ENCODE data around the gene CGRRF1.
A peak's percentile ranks its signal among the peaks of the same experiment; 100 is the strongest.

The CGRRF1 gene

DNA sequence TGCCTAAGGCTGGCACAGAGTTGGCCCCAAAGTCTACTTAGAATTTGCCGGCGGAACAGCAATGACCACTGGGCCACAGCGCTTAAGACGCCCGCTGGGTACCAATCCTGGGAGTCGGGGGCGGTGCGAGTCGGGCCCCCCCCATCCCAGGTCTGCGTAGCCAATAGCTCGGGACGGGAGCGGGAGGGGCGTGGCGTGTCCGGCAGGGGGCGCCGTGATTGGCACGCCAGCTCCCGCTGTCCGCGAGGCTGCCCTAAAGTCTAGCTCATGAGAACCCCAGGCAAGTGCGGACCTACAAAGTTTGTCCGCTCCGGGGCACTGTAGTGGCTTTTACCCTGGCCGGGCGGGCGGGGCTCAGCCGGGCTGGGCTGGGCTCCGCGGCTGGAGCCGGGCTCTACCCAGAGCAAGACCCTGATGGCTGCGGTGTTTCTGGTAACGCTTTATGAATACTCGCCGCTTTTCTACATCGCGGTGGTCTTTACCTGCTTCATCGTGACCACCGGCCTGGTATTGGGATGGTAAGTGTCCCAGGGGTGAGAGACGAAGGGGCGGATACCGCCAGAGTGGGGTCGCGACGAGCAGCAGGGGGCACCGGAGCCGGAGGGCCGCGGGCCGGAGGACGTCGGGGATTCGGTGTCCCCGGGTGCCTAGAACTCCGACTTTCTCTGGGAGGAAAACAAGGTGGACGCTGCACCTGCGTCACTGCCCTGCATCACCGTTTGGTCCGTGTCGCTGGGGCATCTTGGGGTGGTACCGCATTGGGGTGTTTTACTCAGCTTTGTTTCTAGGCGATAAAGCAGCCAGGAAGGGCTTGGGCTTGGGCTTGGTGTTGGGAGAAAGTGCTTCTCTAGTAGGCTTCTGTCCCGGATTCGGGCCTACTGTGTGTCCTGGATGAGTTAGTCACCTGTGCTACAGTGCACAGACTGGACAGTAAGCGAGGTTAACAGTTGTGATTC lies at the start of gene CGRRF1:
Gene CGRRF1, plus strand, starts transcription at position 361 of the 956 bp plus-strand sequence. Its CDS starts 54 bp downstream, at position 415.
- DNase-seq, result peak; percentile 98
- TF ChIP-seq GATA1 (IDR thresholded peaks at IDR 0.05; ENCODE audit: low read depth, low read length) (no peak), POLR2A (IDR thresholded peaks at IDR 0.05; ENCODE audit: low read length) (peak; percentile 72)

DNA sequence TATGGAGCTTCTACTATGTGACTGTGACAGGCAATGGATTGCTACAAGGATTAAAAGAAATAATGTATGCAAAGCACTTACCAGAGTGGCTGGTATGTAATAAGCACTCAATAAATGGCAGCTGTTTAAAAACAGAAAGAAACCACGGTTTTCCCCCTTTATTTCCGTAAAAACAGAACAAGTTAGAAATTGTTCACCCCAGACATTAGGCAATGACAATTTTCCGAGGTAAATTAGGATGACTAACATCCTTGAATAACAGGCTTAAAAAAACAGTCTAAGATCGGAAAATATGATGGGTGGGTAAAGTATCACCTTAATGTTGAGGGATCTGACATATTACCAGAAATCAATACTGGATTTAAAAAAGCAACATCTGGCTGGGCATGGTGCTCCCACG lies 47.7 kb upstream of the CGRRF1 start:
- no peak for DNase-seq
- TF ChIP-seq POLR2A (IDR thresholded peaks at IDR 0.05; ENCODE audit: low read length), result no peak
- TF ChIP-seq GATA1 (IDR thresholded peaks at IDR 0.05; ENCODE audit: low read depth, low read length), result no peak

DNA sequence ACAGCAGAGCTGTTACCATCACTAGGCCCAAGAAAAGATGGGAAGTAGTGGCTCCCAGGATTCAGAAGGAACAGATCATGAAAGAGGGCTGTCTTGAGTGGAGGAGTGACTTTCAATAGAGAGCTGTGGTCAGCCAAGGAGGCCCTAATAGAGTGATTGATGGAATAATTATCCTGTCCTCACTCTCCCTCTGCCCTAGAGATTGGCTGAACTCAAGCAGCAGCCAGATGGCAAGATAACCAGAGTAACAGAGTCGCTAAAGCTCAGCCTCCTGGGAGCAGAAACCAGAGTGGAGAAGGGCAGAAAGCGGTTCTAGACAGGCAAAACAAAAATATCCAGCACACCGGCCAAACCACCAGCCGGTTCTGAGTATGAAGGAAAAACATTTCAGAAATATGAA lies 44.1 kb upstream of the CGRRF1 start:
- no peak for DNase-seq
- TF ChIP-seq POLR2A (IDR thresholded peaks at IDR 0.05; ENCODE audit: low read length) (no peak), GATA1 (IDR thresholded peaks at IDR 0.05; ENCODE audit: low read depth, low read length) (no peak)

GRCh38 chr14:54467280-54467679 lies 42.4 kb upstream of the CGRRF1 start:
- TF ChIP-seq GATA1 (IDR thresholded peaks at IDR 0.05; ENCODE audit: low read depth, low read length) (no peak), POLR2A (IDR thresholded peaks at IDR 0.05; ENCODE audit: low read length) (no peak)
- DNase-seq, result peak in 1 of 2 experiments; percentile 7

DNA sequence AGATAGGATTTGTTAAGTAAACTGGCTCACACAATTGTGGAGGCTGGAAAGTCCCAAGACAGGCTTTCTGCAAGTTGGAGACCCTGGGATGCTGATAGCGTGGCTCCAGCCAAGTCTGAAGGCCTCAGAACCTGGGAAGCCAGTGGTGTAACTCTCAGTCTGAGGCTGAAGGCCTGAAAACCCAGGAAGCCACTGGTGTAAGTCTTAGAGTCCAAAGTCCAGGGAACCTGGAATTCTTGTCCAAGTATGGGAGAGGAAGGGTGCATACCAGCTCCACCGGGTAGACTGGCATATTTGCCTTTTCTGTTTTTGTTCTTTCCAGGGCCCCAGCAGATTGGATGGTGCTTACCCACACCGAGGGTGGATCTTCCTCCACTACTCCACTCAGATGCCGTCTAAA lies 39.0 kb upstream of the CGRRF1 start:
- DNase-seq, result no peak
- no peak for TF ChIP-seq POLR2A (IDR thresholded peaks at IDR 0.05; ENCODE audit: low read length)
- no peak for TF ChIP-seq GATA1 (IDR thresholded peaks at IDR 0.05; ENCODE audit: low read depth, low read length)

DNA sequence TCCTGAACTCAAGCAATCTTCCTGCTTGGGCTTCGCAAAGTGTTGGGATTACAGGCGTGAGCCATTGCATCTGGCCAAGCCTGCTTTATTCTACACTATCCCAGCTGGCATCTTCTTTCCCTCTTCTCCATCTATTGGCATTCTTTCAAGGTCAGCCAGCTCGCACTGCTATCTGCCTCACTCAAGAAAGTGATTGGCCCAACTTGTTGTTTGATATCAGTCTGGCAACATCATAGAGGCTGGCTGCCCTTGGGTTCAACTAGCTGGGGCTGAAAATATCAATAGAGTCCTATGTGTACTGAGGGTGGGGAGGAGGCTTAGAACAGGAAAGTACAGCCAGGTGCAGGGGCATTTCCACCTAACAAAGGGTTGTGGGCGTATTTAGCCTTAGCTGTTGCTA lies 38.1 kb upstream of the CGRRF1 start:
- no peak for TF ChIP-seq POLR2A (IDR thresholded peaks at IDR 0.05; ENCODE audit: low read length)
- TF ChIP-seq GATA1 (IDR thresholded peaks at IDR 0.05; ENCODE audit: low read depth, low read length), result no peak
- no peak for DNase-seq

DNA sequence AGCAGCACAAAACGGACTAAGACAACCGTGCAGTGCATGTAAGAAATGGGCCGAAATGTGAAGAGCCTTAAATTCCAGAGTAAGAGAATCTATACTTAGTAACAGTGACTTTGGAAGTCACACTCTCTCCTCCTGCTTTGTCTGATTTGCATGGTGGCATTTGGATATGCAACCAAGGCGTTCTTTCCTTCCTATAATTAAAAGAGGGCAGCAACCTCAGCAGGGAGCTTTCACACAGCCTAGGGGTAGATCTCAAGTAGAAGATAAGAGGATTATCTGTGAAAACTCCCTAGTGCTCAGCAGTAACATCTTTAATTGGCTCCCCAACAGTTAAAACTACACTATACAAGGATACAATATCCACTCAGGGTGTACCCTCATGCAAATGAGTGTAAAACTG lies 37.4 kb upstream of the CGRRF1 start:
- TF ChIP-seq POLR2A (IDR thresholded peaks at IDR 0.05; ENCODE audit: low read length) (no peak), GATA1 (IDR thresholded peaks at IDR 0.05; ENCODE audit: low read depth, low read length) (no peak)
- no peak for DNase-seq

DNA sequence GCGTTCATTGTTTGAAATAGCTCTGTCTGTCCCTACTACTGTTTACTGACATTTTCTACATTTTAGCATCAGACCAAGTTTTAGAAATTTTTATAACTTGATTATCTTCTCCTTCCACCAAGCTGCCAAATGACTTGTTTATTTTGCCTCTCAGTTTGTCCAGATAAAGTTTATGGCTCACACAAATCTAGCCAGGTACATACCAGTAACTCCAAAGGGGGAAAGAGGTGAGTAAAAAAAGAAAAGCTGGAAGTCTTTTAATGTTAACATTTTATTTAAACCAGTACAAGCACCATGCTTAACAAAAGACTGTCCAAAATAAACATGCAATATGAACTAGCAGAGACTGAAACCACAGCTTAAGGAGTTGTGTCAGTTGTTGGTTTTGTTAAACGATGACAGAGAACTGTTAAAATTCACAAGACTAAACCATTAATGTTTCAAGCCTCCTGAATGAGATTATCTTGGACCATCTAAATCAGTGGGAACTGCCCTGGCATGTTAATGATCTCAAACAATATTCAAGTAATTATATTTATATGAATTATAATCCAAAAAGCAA lies 35.4 kb upstream of the CGRRF1 start:
- no peak for TF ChIP-seq GATA1 (IDR thresholded peaks at IDR 0.05; ENCODE audit: low read depth, low read length)
- no peak for TF ChIP-seq POLR2A (IDR thresholded peaks at IDR 0.05; ENCODE audit: low read length)
- no peak for DNase-seq

DNA sequence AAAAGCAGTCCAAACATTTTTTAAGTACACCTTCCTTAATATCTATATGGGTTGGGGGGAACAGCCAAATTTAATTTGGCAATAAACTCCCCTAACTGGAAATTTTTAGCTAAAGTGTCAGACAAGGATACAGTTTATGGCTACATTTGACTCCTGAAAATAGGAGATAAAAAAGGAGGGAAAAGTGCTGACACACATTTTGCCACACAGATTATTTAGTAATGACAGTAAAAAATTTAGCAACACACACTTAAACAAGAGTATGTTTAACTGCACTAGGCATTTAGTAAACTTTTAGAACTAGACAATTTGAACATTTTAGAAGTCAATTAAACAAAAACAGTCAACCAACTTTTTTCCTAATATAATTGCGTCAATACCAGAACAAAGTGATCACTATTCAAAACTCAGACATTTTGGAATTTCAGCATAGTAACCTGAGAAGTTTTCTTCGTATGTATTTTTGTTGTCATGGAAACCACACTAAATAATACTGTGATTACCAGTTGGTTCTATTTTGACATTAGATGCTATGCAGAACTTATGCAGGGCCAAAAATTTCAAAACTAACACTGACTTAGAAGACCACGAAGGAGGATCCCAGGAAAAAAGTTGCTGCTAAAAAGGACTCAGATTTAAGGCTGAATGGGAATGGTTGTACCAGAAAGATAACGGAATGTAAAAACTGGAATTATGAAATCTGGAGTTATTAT lies 34.4 kb upstream of the CGRRF1 start:
- DNase-seq, result no peak
- TF ChIP-seq POLR2A (IDR thresholded peaks at IDR 0.05; ENCODE audit: low read length), result no peak
- TF ChIP-seq GATA1 (IDR thresholded peaks at IDR 0.05; ENCODE audit: low read depth, low read length), result no peak

DNA sequence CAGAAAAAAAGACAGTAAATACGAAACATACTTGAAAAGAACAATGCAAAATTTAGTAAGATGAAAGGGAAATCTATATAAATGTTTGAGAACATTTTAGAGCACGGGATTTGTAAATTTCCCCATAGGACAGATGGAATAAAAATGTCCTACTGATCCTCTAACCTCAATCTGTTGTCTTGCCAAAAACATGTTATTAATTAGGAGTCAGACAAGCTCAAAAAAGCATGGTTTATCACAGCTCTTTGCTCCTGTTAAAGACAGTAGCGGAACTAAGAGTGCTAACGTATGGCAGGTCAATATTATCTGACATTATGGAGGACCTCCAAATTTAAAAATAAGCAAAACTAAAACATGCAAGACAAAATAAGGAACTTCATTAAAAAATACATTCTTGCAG lies 33.8 kb upstream of the CGRRF1 start:
- no peak for DNase-seq
- TF ChIP-seq GATA1 (IDR thresholded peaks at IDR 0.05; ENCODE audit: low read depth, low read length), result no peak
- TF ChIP-seq POLR2A (IDR thresholded peaks at IDR 0.05; ENCODE audit: low read length), result no peak

GRCh38 chr14:54478636-54479215 lies 31.0 kb upstream of the CGRRF1 start:
- TF ChIP-seq GATA1 (IDR thresholded peaks at IDR 0.05; ENCODE audit: low read depth, low read length) (no peak), POLR2A (IDR thresholded peaks at IDR 0.05; ENCODE audit: low read length) (no peak)
- no peak for DNase-seq

GRCh38 chr14:54480830-54481562 lies 28.7 kb upstream of the CGRRF1 start:
- TF ChIP-seq POLR2A (IDR thresholded peaks at IDR 0.05; ENCODE audit: low read length), result no peak
- TF ChIP-seq GATA1 (IDR thresholded peaks at IDR 0.05; ENCODE audit: low read depth, low read length), result no peak
- no peak for DNase-seq

DNA sequence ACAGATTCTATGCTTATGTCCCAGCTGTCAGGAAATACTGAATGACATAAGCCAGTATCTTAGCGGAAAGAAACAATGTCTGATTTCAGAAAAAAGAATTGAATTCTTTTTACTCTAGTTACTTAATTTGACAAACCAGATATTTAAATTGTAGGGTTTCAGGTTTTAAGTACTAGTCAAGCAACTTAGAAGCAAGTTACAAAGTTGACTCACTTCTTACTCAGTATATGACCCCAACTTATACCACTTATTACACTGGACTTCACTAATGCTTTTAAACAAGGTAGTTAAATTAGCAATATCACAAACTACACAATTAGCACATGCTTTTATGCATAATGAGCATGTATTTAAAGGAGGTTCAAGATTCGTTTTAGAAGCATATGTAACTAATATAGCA lies 28.0 kb upstream of the CGRRF1 start:
- DNase-seq, result no peak
- no peak for TF ChIP-seq POLR2A (IDR thresholded peaks at IDR 0.05; ENCODE audit: low read length)
- no peak for TF ChIP-seq GATA1 (IDR thresholded peaks at IDR 0.05; ENCODE audit: low read depth, low read length)
